ENCODE measurements around the gene BICDL2.

The BICDL2 gene

GRCh38 chr16:3025032-3026002 lies 11.4 kb downstream of the BICDL2 start:
- no peak for DNase-seq (ENCODE audit: low read depth, low spot score)

- peak; percentile 98 for DNase-seq (ENCODE audit: low read depth, low spot score)
These were observed 12.9 kb downstream of the BICDL2 start, which contains the start of the genes HCFC1R1 and THOC6 for GRCh38 chr16:3023669-3024478. TSS of gene HCFC1R1 (minus strand) at chr16:3023942. CDS start at chr16:3023941, 1 bp downstream. TSS of gene THOC6 (plus strand) at chr16:3024035. CDS start at chr16:3024327, 292 bp downstream.

- DNase-seq (ENCODE audit: low read depth, low spot score): no peak
These were observed 13.4 kb downstream of the BICDL2 start for GRCh38 chr16:3023415-3023668.

DNA sequence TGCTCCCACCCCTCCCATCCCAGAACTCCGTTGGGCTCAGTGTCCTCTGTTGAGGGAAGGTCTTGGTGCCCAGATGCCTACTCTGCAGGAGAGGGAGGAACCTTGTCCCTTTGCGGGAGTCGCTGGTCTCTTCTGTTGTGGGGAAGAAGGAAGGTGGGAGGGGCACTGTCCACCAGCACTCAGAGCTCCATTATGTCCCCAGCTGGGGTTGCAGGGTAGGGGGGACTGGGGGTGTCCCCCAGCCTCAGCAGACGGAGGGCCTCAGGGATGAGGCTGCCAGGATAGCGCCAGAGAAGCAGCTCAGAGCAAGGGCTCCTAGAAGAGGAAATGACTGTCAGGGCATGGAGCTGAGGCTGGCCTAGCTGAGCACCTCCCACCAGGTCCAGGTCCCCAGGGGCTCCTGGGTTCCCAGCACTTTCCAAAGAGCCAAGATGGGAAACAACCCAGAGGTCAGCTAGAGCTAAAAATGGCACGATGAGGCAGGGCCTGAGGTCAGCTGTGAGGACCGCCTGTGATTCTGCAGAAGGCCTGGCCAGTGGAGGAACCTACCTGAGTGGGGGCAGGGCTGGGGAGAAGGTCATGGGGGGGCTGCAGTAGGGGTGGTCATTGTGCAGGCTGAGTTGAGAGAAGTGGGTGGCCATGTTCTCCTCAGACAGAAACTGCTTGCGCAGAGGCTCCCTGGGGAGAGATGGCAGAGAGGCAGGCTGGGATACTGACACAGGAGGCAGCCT lies 13.9 kb downstream of the BICDL2 start:
- peak; percentile 36 for DNase-seq (ENCODE audit: low read depth, low spot score)

DNA sequence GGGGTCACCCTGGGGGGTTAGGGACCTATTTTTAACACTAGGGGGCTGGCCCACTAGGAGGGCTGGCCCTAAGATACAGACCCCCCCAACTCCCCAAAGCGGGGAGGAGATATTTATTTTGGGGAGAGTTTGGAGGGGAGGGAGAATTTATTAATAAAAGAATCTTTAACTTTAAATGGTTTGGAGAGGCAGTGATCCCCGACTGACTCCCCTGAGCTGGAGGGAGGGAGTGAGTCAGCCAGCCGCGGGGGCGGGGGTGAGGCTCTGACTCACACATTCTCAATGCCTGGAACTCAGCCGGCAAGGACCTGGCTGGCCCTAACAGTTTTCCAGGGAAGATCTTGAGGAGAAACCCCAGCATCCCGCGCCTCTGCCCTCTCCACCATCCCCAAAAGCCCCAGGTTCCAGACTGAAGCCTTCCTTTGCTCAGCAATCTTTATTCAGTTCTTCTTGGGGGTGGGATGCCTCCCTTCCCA lies 14.5 kb downstream of the BICDL2 start:
- peak; percentile 94 for DNase-seq (ENCODE audit: low read depth, low spot score)

GRCh38 chr16:3021449-3022207 lies 15.1 kb downstream of the BICDL2 start:
- peak; percentile 96 for DNase-seq (ENCODE audit: low read depth, low spot score)

DNA sequence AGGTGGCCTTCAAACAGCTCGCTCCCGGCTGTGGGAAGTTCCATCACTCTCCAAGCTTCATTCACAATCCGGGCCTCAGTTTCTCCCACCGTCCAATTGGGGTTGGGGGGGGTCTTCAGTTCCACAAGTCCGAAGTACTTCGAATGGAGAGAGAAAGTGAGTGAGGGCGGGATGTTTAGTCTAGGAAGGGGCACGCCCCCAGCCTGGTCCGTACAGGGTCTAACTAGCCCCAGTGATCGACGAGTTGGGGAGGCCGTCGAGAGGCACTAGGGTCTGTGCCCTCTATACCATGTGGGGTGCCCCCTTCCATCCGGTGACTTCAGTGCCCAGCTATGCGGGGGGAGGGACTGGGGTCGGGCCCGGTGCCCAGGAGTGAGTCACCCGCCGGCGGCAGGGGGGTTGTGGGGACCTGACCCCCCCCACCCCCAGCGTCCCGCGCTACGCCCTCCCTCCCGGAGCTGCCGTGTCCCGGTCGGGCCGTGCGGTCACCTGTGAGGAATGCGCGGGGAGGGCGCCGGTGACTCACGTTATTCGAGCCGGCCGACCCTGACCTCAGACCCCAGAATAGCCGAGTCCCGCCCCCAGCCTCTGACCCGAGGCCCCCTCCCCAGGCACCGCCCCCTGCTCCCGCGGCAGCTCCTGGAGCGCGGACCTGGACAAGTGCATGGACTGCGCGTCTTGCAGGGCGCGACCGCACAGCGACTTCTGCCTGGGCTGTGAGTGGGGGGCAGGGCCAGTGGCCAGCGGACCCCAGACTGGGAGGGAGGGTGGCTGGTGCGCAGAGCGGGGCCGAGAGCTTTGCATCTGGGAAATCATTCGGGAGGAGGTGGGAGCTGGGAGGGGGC lies 15.9 kb downstream of the BICDL2 start:
- peak; percentile 90 for DNase-seq (ENCODE audit: low read depth, low spot score)

- DNase-seq (ENCODE audit: low read depth, low spot score): no peak
These were observed 16.5 kb downstream of the BICDL2 start, which contains the start of gene TNFRSF12A for GRCh38 chr16:3020247-3020603. TSS of gene TNFRSF12A (plus strand) at chr16:3020368. CDS start at chr16:3020398, 30 bp downstream.

GRCh38 chr16:3019594-3020246 lies 17.0 kb downstream of the BICDL2 start:
- peak; percentile 82 for DNase-seq (ENCODE audit: low read depth, low spot score)

GRCh38 chr16:3017794-3018506 lies 18.8 kb downstream of the BICDL2 start, which contains the start of gene CLDN6:
TSS of gene CLDN6 (minus strand) at chr16:3018183. CDS start at chr16:3016021, 2,162 bp downstream.
- peak; percentile 98 for DNase-seq (ENCODE audit: low read depth, low spot score)

DNA sequence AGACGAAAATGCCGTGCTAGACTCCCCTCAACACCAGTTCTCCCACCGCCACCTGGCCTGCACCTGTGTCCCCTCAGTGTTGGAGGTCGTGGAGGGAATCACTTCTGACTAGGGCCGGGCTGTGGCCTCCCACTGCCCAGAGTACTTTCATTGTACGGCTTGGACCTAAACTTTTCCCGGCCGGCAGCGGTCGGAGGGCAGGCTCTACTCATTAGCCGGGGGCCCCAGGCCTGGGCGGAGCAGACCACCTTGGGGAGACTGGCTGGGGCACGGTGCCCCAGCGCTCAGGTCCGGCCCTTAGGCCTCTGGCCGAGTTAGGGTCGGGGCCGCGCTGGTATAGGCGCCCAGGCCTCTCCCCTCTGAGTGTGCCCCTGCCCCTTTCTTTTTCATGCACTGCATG lies 19.4 kb downstream of the BICDL2 start:
- no peak for DNase-seq (ENCODE audit: low read depth, low spot score)

GRCh38 chr16:3015865-3016521 lies 20.8 kb downstream of the BICDL2 start:
- DNase-seq (ENCODE audit: low read depth, low spot score): no peak

- no peak for DNase-seq (ENCODE audit: low read depth, low spot score)
These were observed 21.8 kb downstream of the BICDL2 start for GRCh38 chr16:3014971-3015370.

DNA sequence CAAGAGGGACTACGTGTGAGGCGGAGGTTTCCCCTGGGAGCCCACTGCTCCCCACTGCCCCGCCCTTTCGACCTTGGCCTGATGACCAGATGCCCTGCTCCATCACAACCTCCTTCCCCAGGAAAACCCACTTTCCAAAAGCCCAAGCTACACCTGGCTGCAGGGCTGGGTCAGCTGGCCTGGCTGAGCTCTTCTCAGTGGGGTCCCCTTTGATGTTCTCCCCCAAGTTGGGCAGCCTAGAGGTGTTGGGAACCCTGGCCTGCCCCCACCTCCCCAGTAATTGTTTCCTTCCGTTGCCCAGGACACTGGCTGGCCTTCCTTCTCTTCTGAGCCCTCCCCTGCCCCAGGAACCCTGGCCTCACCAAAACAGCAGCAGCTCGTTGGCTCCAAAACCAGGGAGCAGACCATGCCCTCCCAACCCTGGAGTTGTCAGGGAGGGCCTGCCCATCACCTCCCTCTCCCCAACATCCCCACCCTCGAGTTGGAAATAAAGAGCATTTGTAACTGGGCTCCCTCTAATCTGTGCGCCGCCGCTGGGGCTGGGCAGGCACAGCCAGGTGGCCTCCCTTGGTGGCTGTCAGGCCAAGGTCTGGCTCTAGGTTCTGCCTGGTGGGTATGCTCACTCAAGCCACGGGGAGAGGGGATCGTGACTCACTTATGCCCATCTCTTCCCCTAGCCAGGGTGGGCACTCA lies 22.6 kb downstream of the BICDL2 start:
- no peak for DNase-seq (ENCODE audit: low read depth, low spot score)

- peak; percentile 68 for DNase-seq (ENCODE audit: low read depth, low spot score)
These were observed 23.2 kb downstream of the BICDL2 start for GRCh38 chr16:3013491-3013951.

- DNase-seq (ENCODE audit: low read depth, low spot score): peak; percentile 78
These were observed 23.8 kb downstream of the BICDL2 start, which contains the start of gene CLDN9 for GRCh38 chr16:3012828-3013420. TSS of gene CLDN9 (plus strand) at chr16:3012923. CDS start at chr16:3013363, 440 bp downstream.

- DNase-seq (ENCODE audit: low read depth, low spot score): no peak
These were observed 24.5 kb downstream of the BICDL2 start for GRCh38 chr16:3012246-3012645.

Measured in ELF-1 (cell line).